ENCODE data around the gene CFAP57.

DNA sequence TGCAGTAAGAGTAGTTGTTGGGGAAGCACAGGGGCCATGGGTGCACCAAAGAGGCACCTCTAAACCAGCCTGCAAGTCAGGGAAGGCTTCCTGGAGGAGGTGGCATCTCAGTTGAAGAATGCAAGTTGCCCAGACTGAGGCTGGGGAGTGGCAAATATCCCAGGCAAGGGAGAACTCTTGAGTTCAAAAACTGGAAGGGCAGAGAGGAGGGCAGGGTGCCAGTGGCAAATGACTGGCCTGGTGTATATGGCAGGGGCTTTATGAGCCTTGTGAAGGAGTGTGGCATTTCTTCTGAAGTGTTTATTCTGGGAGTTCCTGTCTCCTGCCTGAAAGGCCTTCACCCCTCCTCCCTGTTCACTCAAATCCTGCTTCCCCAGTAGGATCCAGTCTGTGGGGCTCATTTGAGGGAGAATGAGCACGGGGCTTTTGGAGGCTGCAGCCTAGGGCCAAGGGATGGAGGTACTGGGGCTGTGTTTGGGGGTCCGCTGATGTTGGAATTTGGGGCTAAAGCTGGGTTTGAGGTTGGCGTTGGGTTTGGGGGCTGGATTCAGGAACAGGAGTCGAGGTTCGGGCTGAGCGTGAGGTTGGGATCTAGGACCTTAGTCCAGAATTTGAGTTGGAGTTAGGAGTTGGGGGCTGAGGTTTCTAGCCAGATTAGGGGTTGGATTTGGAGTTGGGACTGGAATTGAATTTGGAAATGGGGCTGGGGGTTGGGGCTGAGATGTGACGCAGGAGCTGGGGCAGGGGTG, 97.7 kb downstream of the CFAP57 start, which contains the start of gene TMEM125:
- TF ChIP-seq, protein P1, sequence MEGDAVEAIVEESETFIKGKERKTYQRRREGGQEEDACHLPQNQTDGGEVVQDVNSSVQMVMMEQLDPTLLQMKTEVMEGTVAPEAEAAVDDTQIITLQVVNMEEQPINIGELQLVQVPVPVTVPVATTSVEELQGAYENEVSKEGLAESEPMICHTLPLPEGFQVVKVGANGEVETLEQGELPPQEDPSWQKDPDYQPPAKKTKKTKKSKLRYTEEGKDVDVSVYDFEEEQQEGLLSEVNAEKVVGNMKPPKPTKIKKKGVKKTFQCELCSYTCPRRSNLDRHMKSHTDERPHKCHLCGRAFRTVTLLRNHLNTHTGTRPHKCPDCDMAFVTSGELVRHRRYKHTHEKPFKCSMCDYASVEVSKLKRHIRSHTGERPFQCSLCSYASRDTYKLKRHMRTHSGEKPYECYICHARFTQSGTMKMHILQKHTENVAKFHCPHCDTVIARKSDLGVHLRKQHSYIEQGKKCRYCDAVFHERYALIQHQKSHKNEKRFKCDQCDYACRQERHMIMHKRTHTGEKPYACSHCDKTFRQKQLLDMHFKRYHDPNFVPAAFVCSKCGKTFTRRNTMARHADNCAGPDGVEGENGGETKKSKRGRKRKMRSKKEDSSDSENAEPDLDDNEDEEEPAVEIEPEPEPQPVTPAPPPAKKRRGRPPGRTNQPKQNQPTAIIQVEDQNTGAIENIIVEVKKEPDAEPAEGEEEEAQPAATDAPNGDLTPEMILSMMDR (IDR thresholded peaks at IDR 0.05) = no peak
- TF ChIP-seq POLR2A (IDR thresholded peaks at IDR 0.05) = no peak

Measured in Peyer's patch (tissue), 4 donors.